GM18498 (cell line): ENCODE data around the gene LRRC8B.
"Not testable (repeated sequence)": the region's sequence is repeated elsewhere in the genome, so short reads cannot be mapped to it uniquely, and the experiment has no call there.

Source experiments
- ATAC-seq: cut with Tn5 transposase; IDR thresholded peaks from one replicate; pipeline ENCODE4 v1.9.1; 2021; ENCODE audit warnings: mild to moderate bottlenecking, moderate library complexity; ENCODE audit not compliant: unreplicated experiment

LRRC8B gene

GRCh38 chr1:89524369-89525168 is at the start of gene LRRC8B:
Gene LRRC8B (plus strand): TSS chr1:89524829. CDS start chr1:89582651, 57,822 bp downstream.
- peak; percentile 94 for ATAC-seq

- no peak for ATAC-seq
These were observed 49.4 kb upstream of the LRRC8B start for GRCh38 chr1:89475269-89475668.

- ATAC-seq: no peak
These were observed 48.6 kb upstream of the LRRC8B start for GRCh38 chr1:89476072-89476471.

GRCh38 chr1:89483010-89483756 is 41.4 kb upstream of the LRRC8B start:
- ATAC-seq: no peak

GRCh38 chr1:89483757-89484077 is 40.9 kb upstream of the LRRC8B start:
- no peak for ATAC-seq

GRCh38 chr1:89484092-89485038 is 40.3 kb upstream of the LRRC8B start:
- no peak for ATAC-seq

GRCh38 chr1:89487972-89488371 is 36.7 kb upstream of the LRRC8B start:
- ATAC-seq: peak; percentile 64

- ATAC-seq: no peak
These were observed 35.4 kb upstream of the LRRC8B start for GRCh38 chr1:89489047-89489729.

- no peak for ATAC-seq
These were observed 34.2 kb upstream of the LRRC8B start for GRCh38 chr1:89490389-89490788.

GRCh38 chr1:89499320-89499719 is 25.3 kb upstream of the LRRC8B start:
- no peak for ATAC-seq

GRCh38 chr1:89502042-89502441 is 22.6 kb upstream of the LRRC8B start:
- no peak for ATAC-seq

- no peak for ATAC-seq
These were observed 21.7 kb upstream of the LRRC8B start for GRCh38 chr1:89502895-89503294.

- no peak for ATAC-seq
These were observed 20.9 kb upstream of the LRRC8B start for GRCh38 chr1:89503690-89504089.

GRCh38 chr1:89510061-89510460 is 14.6 kb upstream of the LRRC8B start:
- not testable (repeated sequence) for ATAC-seq

GRCh38 chr1:89512996-89513720 is 11.5 kb upstream of the LRRC8B start:
- ATAC-seq: no peak

- ATAC-seq: no peak
These were observed 8.6 kb upstream of the LRRC8B start for GRCh38 chr1:89516055-89516454.

- no peak for ATAC-seq
These were observed 6.4 kb upstream of the LRRC8B start for GRCh38 chr1:89518221-89518631.

GRCh38 chr1:89519779-89520358 is 4.8 kb upstream of the LRRC8B start:
- ATAC-seq: peak; percentile 55

- not testable (repeated sequence) for ATAC-seq
These were observed 2.7 kb upstream of the LRRC8B start for GRCh38 chr1:89521977-89522376.
